IMR-90 (cell line): ENCODE measurements around the gene RIMS3. TPM values are rescaled to one million over a fixed set of nuclear protein-coding genes. Genes with fewer than 3 reads are reported as not detected.

Experiments
- ATAC-seq: fragments of 200-7000 bp; cut with Tn5 transposase; 2 replicates; pipeline ENCODE4 v1.9.1; 2020; ENCODE audit warnings: low read depth, mild to moderate bottlenecking, moderate library complexity
- BruUV-seq: library from RNA; stranded (reverse); fragments of 400-500 nt; replicated peaks from 2 replicates; lab custom pipeline; 2021; lab: Mats Ljungman, UMichigan
- CTCF ChIA-PET: fragments of 300-600 bp; formaldehyde crosslinking; extraction: SDS; loops from one replicate; lab custom pipeline; 2021; ENCODE audit warnings: antibody characterized with exemption; lab: Yijun Ruan, JAX
- POLR2A ChIA-PET: fragments of 300-600 bp; sonication (Branson Sonifier 250); formaldehyde crosslinking; loops from one replicate; lab custom pipeline; 2022; ENCODE audit warnings: antibody characterized with exemption; ENCODE audit not compliant: unreplicated experiment; lab: Charles Lee
- DNase-seq: peaks from one replicate; pipeline ENCODE4 v3.0.0; 2013
- H2AFZ ChIP-seq: replicated peaks from 2 replicates; pipeline ENCODE3; 2013; ENCODE audit warnings: low read length, mild to moderate bottlenecking; ENCODE audit not compliant: poor library complexity
- H2AK5ac ChIP-seq: 2 replicates; pipeline ENCODE4 v1.6.1; 2013; ENCODE audit warnings: low read depth, low read length, inconsistent platforms
- H2AK9ac ChIP-seq: replicated peaks from 2 replicates; pipeline ENCODE3; 2013; ENCODE audit warnings: mild to moderate bottlenecking, low read depth, low read length, moderate library complexity; ENCODE audit not compliant: poor library complexity
- H2BK120ac ChIP-seq: 2 replicates; pipeline ENCODE4 v1.6.1; 2013; ENCODE audit warnings: low read depth, low read length, inconsistent platforms
- H2BK15ac ChIP-seq: 3 replicates; pipeline ENCODE4 v1.6.1; 2013; ENCODE audit warnings: low read depth, low read length, inconsistent platforms
- H2BK20ac ChIP-seq: 2 replicates; pipeline ENCODE4 v1.6.1; 2013; ENCODE audit warnings: low read depth, mild to moderate bottlenecking, inconsistent platforms, low read length, moderate library complexity
- H2BK5ac ChIP-seq: 2 replicates; pipeline ENCODE4 v1.6.1; 2013; ENCODE audit warnings: mild to moderate bottlenecking, low read depth, low read length, inconsistent platforms; ENCODE audit not compliant: poor library complexity, severe bottlenecking
- H3K14ac ChIP-seq: replicated peaks from 2 replicates; pipeline ENCODE4 v1.6.1; 2013; ENCODE audit warnings: low read depth, low read length, inconsistent platforms
- H3K18ac ChIP-seq: 2 replicates; pipeline ENCODE4 v1.6.1; 2013; ENCODE audit warnings: low read depth, low read length, control low read depth
- H3K23ac ChIP-seq: 2 replicates; pipeline ENCODE4 v1.6.1; 2013; ENCODE audit warnings: low read depth, low read length, inconsistent platforms
- H3K27ac ChIP-seq: 2 replicates; pipeline ENCODE4 v1.5.1; 2013; ENCODE audit warnings: mild to moderate bottlenecking, control low read depth, low read length; ENCODE audit not compliant: insufficient read depth
- H3K27me3 ChIP-seq: 2 replicates; pipeline ENCODE4 v1.6.1; 2013; ENCODE audit warnings: low read length; ENCODE audit not compliant: control insufficient read depth, insufficient read depth
- H3K36me3 ChIP-seq: 2 replicates; pipeline ENCODE4 v1.6.1; 2013; ENCODE audit warnings: low read length, mixed read lengths; ENCODE audit not compliant: control insufficient read depth, insufficient read depth
- H3K4ac ChIP-seq: 2 replicates; pipeline ENCODE4 v1.6.1; 2013; ENCODE audit warnings: low read depth, low read length, inconsistent platforms
- H3K4me1 ChIP-seq: 2 replicates; pipeline ENCODE4 v1.6.1; 2013; ENCODE audit warnings: low read length, mixed read lengths; ENCODE audit not compliant: control insufficient read depth, insufficient read depth
- H3K4me2 ChIP-seq: 2 replicates; pipeline ENCODE4 v1.6.1; 2013; ENCODE audit warnings: low read depth, mild to moderate bottlenecking, control low read depth, low read length, moderate library complexity
- H3K4me3 ChIP-seq: 2 replicates; pipeline ENCODE4 v1.5.1; 2013; ENCODE audit warnings: low read depth, mild to moderate bottlenecking, control low read depth, low read length, moderate library complexity; ENCODE audit not compliant: insufficient read depth
- H3K56ac ChIP-seq: 2 replicates; pipeline ENCODE4 v1.6.1; 2013; ENCODE audit warnings: low read length, inconsistent platforms; ENCODE audit not compliant: insufficient read depth; ENCODE audit errors: extremely low read depth
- H3K79me1 ChIP-seq, 2 experiments: 2 replicates each; pipeline ENCODE4 v1.6.1; 2013; ENCODE audit warnings: low read length in 2 of 2, inconsistent platforms in 1 of 2, low read depth in 1 of 2
- H3K9ac ChIP-seq: 2 replicates; pipeline ENCODE4 v1.6.1; 2013; ENCODE audit warnings: low read depth, low read length, control low read depth
- H3K9me1 ChIP-seq: 2 replicates; pipeline ENCODE4 v1.6.1; 2013; ENCODE audit warnings: low read length, inconsistent platforms; ENCODE audit not compliant: insufficient read depth
- H3K9me3 ChIP-seq: 2 replicates; pipeline ENCODE4 v1.6.1; 2013; ENCODE audit warnings: low read length; ENCODE audit not compliant: control insufficient read depth, insufficient read depth
- H4K20me1 ChIP-seq: 2 replicates; pipeline ENCODE4 v1.6.1; 2013; ENCODE audit warnings: low read length, inconsistent platforms; ENCODE audit not compliant: insufficient read depth
- H4K5ac ChIP-seq: 2 replicates; pipeline ENCODE4 v1.6.1; 2013; ENCODE audit warnings: mild to moderate bottlenecking, low read depth, low read length, control low read depth
- H4K8ac ChIP-seq, 2 experiments: 2 replicates each; pipeline ENCODE4 v1.6.1; 2013; ENCODE audit warnings: low read depth in 2 of 2, low read length in 2 of 2, control low read depth in 1 of 2, inconsistent platforms in 1 of 2
- H4K91ac ChIP-seq: 2 replicates; pipeline ENCODE4 v1.6.1; 2013; ENCODE audit warnings: low read depth, low read length, inconsistent platforms; ENCODE audit not compliant: insufficient read depth
- BHLHE40 ChIP-seq: fragments of 150-350 bp; IDR thresholded peaks from 2 replicates; pipeline ENCODE4 v1.6.1; 2016; ENCODE audit warnings: mild to moderate bottlenecking, low read depth, low read length
- CEBPB ChIP-seq: IDR thresholded peaks from 2 replicates; pipeline ENCODE4 v1.6.1; 2012; ENCODE audit warnings: low read depth, low read length, improper control_type of control experiment
- FOS ChIP-seq: fragments of 150-350 bp; IDR thresholded peaks from 2 replicates; pipeline ENCODE4 v1.6.1; 2016; ENCODE audit warnings: low read depth, low read length
- MXI1 ChIP-seq: IDR thresholded peaks from 2 replicates; pipeline ENCODE4 v1.6.1; 2012; ENCODE audit warnings: low read depth, mild to moderate bottlenecking, low read length, moderate library complexity, borderline replicate concordance
- RAD21 ChIP-seq: IDR thresholded peaks from 2 replicates; pipeline ENCODE4 v1.6.1; 2012; ENCODE audit warnings: low read length, improper control_type of control experiment
- RCOR1 ChIP-seq: IDR thresholded peaks from 2 replicates; pipeline ENCODE4 v1.6.1; 2012; ENCODE audit warnings: mild to moderate bottlenecking, low read length, improper control_type of control experiment; ENCODE audit not compliant: insufficient replicate concordance
- WGBS, 2 experiments: methylation state at CpG; one replicate each; pipeline versions ENCODE4 v1.1.5 to v1.1.7; 2013; ENCODE audit warnings: missing lambda C conversion rate in 2 of 2; ENCODE audit not compliant: insufficient read length in 1 of 2; ENCODE audit errors: extremely low coverage in 2 of 2; 5-methylcytosine and 5-hydroxymethylcytosine counted together
- dilution Hi-C: fragments of 300-500 bp; cut with HindIII; formaldehyde crosslinking; loops from one replicate; pipeline ENCODE4 v1.14.3; 2018; ENCODE audit warnings: low sequenced_read_pairs; ENCODE audit not compliant: unreplicated experiment
- in situ Hi-C: fragments of 300-500 bp; cut with MboI; formaldehyde crosslinking; loops from 3 replicates; pipeline ENCODE4 v1.14.3; 2019; ENCODE audit warnings: low sequenced_read_pairs, inconsistent platforms, mixed read lengths
- intact Hi-C: fragments of 100-400 bp; cut with micrococcal nuclease; formaldehyde crosslinking; loops from 2 replicates; pipeline ENCODE4 v1.10.0; 2022
- polyA plus RNA-seq, 3 experiments: library from polyadenylated mRNA; depleted of rRNA; stranded (reverse); fragments of >200 nt; gene quantifications; 2 replicates each; pipeline ENCODE4 v1.2.3, GENCODE V29; 2012; ENCODE audit warnings: low replicate concordance in 1 of 3
- total RNA-seq: library from RNA; depleted of rRNA; stranded (reverse); fragments of >200 nt; gene quantifications from 2 replicates; pipeline ENCODE4 v1.2.3, GENCODE V29; 2012
- TF ChIP-seq, protein P1 (sequence below): conservative IDR thresholded peaks from 2 replicates; pipeline ENCODE4 v1.5.1; 2012; ENCODE audit warnings: mild to moderate bottlenecking, low read depth, low read length, improper control_type of control experiment
- TF ChIP-seq, protein P2 (sequence below): fragments of 150-350 bp; IDR thresholded peaks from 2 replicates; pipeline ENCODE4 v1.6.1; 2016; ENCODE audit warnings: low read depth, mild to moderate bottlenecking, low read length, moderate library complexity, borderline replicate concordance

Gene RIMS3
- total and polyA plus RNA-seq, 2 of the 4 experiments (the other 2 are of a cell fraction) = 0.10 to 0.36 TPM

DNA sequence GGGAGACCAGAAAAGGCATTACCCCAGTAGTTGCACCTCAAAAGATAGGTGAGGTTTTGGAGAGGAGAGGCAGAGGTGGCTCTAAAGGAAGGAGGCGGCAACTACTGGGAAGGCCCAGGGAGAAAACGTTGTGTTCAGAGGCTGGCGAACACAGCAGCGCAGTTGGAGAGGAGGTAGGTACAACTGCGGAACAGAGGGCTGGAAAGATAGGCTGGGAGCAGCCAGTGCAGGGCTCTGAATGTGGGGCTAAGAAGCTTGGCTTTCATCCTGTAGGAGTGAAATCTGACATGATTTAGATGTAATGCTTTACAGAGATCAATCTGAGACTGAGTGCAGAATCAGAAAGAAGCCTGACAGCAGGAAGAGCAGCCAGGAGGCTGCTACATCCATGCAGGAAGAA is 13.0 kb downstream of the RIMS3 start:
- no peaks in the 10 kb centered on the region for H3K9me3 ChIP-seq
- DNase-seq = no peak
- WGBS, 2 experiments = 89% methylated on average over 4 of the region's 5 CpGs; no CpG with 5 or more reads in 1 of the 2 experiments

More for the DNA sequence above, 13.0 kb downstream of the RIMS3 start:
- Histone ChIP-seq H3K27ac (no peak overlapping the region), H4K8ac (no peak overlapping the region), H2AK9ac (no peak overlapping the region), H2AK5ac (no peak overlapping the region), H3K4me1 (no peaks in the 10 kb centered on the region), H3K18ac (no peak overlapping the region), H4K91ac (no peak overlapping the region), H3K9ac (no peak overlapping the region), H4K5ac (no peak overlapping the region), H3K14ac (no peak overlapping the region), H2BK15ac (no peak overlapping the region), H3K9me1 (peaks cover 6% of the 10 kb centered on the region; the same call in 1 of the 2 replicates), H3K4me2 (no peak overlapping the region), H4K20me1 (no peaks in the 10 kb centered on the region), H3K27me3 (peaks cover 37% of the 10 kb centered on the region), H2AFZ (no peak overlapping the region), H3K4me3 (no peak overlapping the region), H2BK120ac (no peak overlapping the region), H3K4ac (no peak overlapping the region), H2BK20ac (no peak overlapping the region), H3K79me1 (no peaks in the 10 kb centered on the region), H3K56ac (no peak overlapping the region), H3K23ac (no peak overlapping the region), H3K36me3 (no peaks in the 10 kb centered on the region), H2BK5ac (no peak overlapping the region)
- no TSS peak for BruUV-seq
- in situ Hi-C loops (no loop called here), dilution Hi-C loops (no loop called here), intact Hi-C loops (no loop called here)
- TF ChIP-seq RAD21 (no peak), RCOR1 (no peak), FOS (no peak), MXI1 (no peak), CEBPB (no peak), BHLHE40 (no peak)
- TF ChIP-seq, protein P1, sequence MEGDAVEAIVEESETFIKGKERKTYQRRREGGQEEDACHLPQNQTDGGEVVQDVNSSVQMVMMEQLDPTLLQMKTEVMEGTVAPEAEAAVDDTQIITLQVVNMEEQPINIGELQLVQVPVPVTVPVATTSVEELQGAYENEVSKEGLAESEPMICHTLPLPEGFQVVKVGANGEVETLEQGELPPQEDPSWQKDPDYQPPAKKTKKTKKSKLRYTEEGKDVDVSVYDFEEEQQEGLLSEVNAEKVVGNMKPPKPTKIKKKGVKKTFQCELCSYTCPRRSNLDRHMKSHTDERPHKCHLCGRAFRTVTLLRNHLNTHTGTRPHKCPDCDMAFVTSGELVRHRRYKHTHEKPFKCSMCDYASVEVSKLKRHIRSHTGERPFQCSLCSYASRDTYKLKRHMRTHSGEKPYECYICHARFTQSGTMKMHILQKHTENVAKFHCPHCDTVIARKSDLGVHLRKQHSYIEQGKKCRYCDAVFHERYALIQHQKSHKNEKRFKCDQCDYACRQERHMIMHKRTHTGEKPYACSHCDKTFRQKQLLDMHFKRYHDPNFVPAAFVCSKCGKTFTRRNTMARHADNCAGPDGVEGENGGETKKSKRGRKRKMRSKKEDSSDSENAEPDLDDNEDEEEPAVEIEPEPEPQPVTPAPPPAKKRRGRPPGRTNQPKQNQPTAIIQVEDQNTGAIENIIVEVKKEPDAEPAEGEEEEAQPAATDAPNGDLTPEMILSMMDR = no peak
- TF ChIP-seq, protein P2, sequence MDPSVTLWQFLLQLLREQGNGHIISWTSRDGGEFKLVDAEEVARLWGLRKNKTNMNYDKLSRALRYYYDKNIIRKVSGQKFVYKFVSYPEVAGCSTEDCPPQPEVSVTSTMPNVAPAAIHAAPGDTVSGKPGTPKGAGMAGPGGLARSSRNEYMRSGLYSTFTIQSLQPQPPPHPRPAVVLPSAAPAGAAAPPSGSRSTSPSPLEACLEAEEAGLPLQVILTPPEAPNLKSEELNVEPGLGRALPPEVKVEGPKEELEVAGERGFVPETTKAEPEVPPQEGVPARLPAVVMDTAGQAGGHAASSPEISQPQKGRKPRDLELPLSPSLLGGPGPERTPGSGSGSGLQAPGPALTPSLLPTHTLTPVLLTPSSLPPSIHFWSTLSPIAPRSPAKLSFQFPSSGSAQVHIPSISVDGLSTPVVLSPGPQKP = no peak
- ChIA-PET POLR2A (no interaction called here), CTCF (no interaction called here)
- no peak for ATAC-seq
